HG02571 (cell line): ENCODE results near the gene PTPRG.

Experiments used
- ATAC-seq: cut with Tn5 transposase; IDR thresholded peaks from one replicate; pipeline ENCODE4 v1.9.1; 2021; ENCODE audit warnings: mild to moderate bottlenecking, moderate library complexity; ENCODE audit not compliant: unreplicated experiment

PTPRG gene

GRCh38 chr3:61616586-61616985, 55.2 kb downstream of the PTPRG start:
- no peak for ATAC-seq

DNA sequence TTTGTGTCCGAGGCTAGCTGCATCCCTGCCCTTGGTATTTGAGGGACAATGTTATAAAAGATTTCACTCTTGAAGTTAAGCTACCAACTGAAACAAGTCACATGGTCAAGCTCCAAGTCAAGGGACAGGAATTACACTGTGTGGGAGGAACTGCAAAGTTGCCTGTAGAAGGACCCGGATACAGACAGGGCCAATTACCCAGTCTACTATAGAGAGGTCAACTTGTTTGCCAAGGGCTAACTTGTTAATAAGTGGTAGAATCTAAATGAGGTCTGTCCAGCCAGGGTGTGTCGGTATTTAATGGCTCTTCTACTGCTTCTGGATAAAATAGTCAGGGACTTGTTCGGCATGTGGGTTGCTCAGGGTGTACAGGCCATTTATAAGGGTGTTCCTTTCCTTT, 55.7 kb downstream of the PTPRG start:
- ATAC-seq: no peak

DNA sequence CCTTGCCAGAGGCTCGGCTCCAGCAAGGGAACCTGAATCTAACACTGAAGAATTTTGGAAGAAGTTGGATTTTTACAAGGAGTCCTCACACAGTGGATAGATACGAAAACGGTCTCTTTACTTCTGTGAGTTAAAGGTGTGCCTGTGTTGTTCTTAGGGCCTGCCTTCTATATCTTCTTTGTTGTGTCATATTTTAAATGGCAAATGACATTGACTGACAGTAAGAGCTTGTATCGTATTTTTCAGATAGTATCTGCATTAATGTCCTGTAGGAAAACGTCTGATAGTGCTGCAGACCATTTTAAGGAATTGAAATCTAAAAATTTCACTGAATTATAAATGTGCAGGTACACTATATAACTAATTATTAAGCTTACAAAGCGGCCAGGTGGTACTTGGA, 56.3 kb downstream of the PTPRG start:
- ATAC-seq: no peak

DNA sequence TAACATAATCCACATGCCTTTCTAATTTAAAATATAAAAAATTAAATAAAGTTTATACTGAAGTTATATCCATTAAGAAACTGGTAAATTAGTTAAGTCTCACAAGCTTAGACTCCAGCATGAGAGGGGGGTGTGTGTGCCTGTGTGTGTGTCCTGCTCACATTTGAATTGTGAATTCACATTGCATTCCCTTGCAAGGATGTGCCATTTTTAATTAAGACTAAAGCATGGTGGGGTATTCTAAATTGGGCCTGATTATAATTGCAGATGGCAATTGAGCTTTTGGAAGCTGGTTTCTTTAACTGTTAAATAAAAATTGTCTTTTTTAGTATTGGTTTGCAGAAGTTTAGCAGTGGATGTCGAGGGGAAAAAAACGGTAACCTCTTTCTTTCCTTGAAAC, 56.9 kb downstream of the PTPRG start:
- no peak for ATAC-seq

- ATAC-seq: no peak
Measured at GRCh38 chr3:61618871-61619270, 57.5 kb downstream of the PTPRG start.

GRCh38 chr3:61620073-61620472, 58.7 kb downstream of the PTPRG start:
- no peak for ATAC-seq

GRCh38 chr3:61624300-61624699, 62.9 kb downstream of the PTPRG start:
- ATAC-seq: no peak

DNA sequence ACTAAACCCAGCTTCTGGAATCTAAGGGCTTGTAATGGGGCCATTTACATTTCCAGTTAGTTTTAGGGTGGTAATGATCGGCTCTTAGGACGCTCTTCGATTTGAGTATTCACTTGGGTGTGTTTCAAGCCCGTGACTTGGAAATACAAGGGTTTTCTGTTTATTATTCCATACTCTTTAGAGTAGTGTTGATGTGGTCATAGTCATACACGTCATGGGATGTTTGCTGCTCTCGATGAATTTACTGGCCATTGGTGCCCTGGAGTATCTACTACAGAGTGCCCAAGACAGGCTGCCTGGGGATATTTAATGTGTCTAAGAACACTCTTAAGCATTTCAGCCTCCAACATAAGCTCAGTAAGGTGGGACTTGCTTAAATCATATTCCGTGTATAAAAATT, 64.1 kb downstream of the PTPRG start:
- ATAC-seq: no peak

GRCh38 chr3:61626484-61626883, 65.1 kb downstream of the PTPRG start:
- no peak for ATAC-seq

DNA sequence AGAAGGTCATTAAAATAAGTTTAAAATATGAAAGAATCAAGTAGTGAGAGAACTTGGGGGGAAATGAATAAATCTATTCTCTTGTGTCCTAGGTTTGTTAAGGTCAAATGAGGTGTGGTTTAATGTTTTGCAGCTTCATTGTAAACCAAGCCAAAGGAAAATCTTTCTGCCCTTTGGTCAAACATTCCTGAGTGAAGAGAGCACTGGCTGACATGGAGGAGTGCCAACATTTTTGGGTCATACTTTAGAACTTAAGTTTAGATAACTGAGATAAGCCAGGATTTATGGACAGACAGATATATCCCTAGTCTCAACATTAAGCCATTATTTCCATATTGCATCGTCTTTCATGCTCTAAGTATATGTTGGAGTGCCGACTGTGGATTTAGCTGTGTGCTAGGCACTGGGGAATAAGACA, 66.4 kb downstream of the PTPRG start:
- no peak for ATAC-seq

- ATAC-seq: no peak
Measured at GRCh38 chr3:61628636-61629035, 67.3 kb downstream of the PTPRG start.

GRCh38 chr3:61629442-61629841, 68.1 kb downstream of the PTPRG start:
- no peak for ATAC-seq

- no peak for ATAC-seq
Measured at GRCh38 chr3:61631108-61631769, 69.9 kb downstream of the PTPRG start.

GRCh38 chr3:61632568-61633175, 71.3 kb downstream of the PTPRG start:
- no peak for ATAC-seq

DNA sequence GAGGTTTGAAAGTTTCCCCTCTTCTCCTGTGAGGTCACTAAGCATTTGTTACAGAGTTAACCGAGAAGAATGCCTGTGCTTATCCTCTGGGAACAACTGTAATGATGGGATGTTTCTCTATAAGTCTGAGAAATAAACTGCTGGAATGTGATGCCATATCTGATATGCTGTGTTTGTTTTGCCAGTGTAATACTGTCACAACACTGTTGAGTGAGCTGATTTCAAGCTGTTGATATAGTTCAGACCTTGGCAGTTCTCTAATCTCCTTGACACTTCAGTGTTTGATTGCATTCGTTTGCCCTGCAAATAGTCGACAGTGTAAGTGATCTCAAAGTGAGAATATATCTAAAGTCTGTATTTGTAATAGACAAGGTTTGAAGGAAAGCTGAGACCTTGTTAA, 73.3 kb downstream of the PTPRG start:
- ATAC-seq: no peak

GRCh38 chr3:61637088-61638051, 76.0 kb downstream of the PTPRG start:
- peak; percentile 83 for ATAC-seq

DNA sequence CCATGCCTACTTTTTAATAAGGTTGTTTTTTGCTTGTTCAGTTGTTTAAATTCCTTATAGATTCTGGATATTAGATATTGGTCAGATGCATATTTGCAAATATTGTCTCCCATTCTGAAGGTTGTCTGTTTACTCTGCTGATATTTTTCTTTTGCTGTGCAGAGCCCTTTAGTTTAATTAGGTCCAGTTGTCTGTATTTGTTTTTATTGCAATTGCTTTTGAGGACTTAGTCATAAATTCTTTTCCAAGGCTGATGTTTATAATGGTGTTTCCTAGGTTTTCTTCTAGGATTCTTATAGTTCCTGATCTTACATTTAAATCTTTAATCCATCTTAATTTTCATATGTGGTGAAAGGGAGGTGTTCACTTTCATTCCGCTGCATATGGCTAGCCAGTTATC, 77.4 kb downstream of the PTPRG start:
- no peak for ATAC-seq

DNA sequence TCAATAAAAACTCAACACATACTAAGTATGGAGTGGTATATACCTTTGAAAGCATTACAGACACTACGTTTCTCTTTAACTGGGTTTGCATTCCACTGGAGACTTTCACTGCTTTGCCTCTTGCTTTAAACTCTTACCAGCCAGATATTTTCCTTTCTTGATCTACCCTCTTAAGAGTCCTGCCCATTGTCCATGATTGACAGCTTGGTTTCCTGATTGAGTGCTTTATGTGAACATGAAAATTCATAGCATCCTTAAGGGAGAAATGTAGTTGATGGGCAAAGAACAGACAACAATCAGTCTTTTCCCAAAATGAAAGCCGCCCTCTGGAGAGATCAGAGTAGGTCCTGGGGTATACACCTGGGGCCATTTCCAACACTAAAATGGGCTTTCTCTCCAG, 78.6 kb downstream of the PTPRG start:
- ATAC-seq: no peak

DNA sequence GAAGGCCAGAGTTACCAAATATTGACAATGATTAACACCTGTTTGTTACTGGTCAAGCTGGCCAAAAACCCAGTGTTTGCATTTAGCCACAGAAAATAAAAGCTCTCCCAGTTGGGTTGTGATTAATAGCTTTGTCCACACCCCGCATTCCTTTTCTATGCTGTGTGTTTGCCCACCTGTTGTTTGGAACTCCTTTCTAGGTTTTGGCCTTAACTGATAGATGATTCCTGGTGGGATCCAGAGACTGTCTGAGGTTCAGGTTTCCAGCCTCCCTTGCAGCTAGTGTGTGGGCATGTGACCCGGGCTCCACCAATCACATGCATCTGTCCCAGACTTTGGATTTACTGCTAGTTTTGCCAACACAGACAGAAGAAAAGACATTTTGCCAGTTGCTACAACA, 83.8 kb downstream of the PTPRG start:
- no peak for ATAC-seq

- no peak for ATAC-seq
Measured at GRCh38 chr3:61646360-61646759, 85.0 kb downstream of the PTPRG start.

DNA sequence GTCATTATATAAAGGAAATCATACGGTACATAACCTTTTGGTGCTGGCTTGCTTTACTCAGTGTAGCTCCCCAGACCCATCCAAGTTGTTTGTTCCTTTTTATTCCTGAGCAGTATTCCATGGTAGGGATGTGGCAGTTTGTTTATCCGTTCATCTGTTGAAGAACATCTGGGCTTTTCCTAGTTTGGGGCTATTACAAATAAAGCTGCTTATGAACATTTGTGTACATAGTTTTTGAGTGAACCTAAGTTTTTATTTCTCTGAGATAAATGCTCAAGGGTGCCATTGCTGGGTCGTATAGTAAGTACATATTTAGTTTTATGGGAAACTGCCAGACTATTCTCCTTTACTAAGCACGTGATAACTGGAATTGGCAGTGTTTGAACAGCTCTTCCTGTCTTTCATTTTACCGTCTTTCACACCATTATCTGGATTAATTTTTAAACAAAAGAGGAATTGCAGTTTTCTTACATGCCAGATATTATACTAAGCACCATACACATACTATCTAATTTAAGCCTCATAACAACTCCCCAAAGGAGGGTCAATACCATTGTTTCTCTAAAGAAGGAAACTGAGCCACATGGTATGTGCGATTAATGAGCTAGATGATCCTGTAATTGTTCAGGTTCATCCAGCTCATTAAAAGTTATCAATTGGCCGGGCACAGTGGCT, 85.6 kb downstream of the PTPRG start:
- ATAC-seq: no peak
